ENCODE measurements around the gene UBE2G1. TPM values are rescaled to one million over a fixed set of nuclear protein-coding genes. Genes with fewer than 3 reads are reported as not detected.
"Not testable (repeated sequence)": the region's sequence is repeated elsewhere in the genome, so short reads cannot be mapped to it uniquely, and the experiment has no call there.

Gene UBE2G1
- total and polyA plus RNA-seq, 2 donors (not counting 1 experiment from before 2014, with no cell fraction given): 27.1 to 76.0 TPM

- H3K4me3 Mint-ChIP-seq: no peak overlapping the region
- H3K79me2 ChIP-seq (ENCODE audit: control insufficient read depth, insufficient read depth, low read length): no peaks in the 10 kb centered on the region
- no peaks in the 10 kb centered on the region for H3K9me3 Mint-ChIP-seq (ENCODE audit: insufficient read depth)
- H3K36me3 ChIP-seq (replicated peaks in 1 of 2; ENCODE audit: control extremely low read depth in 1 of 2, control insufficient read depth in 1 of 2, extremely low read depth in 1 of 2, insufficient read depth in 2 of 2, low read length in 1 of 2): no peaks in the 10 kb centered on the region
- no peak overlapping the region for H3K4me2 ChIP-seq (replicated peaks; ENCODE audit: low read depth, low read length, poor library complexity, severe bottlenecking)
- WGBS (ENCODE audit: insufficient coverage): no CpG with 5 or more reads among the region's 1 CpG
- H3K4me1 Mint-ChIP-seq: peaks cover 29% of the 10 kb centered on the region
- no peak overlapping the region for H3K27ac ChIP-seq (ENCODE audit: low read length in 2 of 2)
- CTCF ChIA-PET: interaction anchor here (1.6 kb wide), 1 partner anchor 27 kb away, joined by 4 read pairs; no protein-coding TSS in a partner anchor
- H3K27me3 ChIP-seq (replicated peaks in 1 of 4; ENCODE audit: control extremely low read depth in 1 of 4, control insufficient read depth in 3 of 4, insufficient read depth in 4 of 4, low read length in 3 of 4): no peaks in the 10 kb centered on the region
- no peak for ATAC-seq (ENCODE audit: low read depth)
- intact Hi-C loops (cut with micrococcal nuclease): no loop called here
- TF ChIP-seq, protein P1, sequence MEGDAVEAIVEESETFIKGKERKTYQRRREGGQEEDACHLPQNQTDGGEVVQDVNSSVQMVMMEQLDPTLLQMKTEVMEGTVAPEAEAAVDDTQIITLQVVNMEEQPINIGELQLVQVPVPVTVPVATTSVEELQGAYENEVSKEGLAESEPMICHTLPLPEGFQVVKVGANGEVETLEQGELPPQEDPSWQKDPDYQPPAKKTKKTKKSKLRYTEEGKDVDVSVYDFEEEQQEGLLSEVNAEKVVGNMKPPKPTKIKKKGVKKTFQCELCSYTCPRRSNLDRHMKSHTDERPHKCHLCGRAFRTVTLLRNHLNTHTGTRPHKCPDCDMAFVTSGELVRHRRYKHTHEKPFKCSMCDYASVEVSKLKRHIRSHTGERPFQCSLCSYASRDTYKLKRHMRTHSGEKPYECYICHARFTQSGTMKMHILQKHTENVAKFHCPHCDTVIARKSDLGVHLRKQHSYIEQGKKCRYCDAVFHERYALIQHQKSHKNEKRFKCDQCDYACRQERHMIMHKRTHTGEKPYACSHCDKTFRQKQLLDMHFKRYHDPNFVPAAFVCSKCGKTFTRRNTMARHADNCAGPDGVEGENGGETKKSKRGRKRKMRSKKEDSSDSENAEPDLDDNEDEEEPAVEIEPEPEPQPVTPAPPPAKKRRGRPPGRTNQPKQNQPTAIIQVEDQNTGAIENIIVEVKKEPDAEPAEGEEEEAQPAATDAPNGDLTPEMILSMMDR (IDR thresholded peaks at IDR 0.05): no peak
- no peak for TF ChIP-seq EZH2 (IDR thresholded peaks at IDR 0.05; ENCODE audit: borderline replicate concordance, insufficient read depth, low read depth, low read length, poor library complexity, severe bottlenecking)
- no peaks in the 10 kb centered on the region for H4K20me1 ChIP-seq (ENCODE audit: control insufficient read depth, insufficient read depth, low read length, poor library complexity, severe bottlenecking)
- H3K9ac ChIP-seq (ENCODE audit: low read length): no peak overlapping the region
- POLR2A ChIA-PET: no interaction called here
- H2AFZ ChIP-seq (ENCODE audit: insufficient read depth, low read depth, low read length, poor library complexity, severe bottlenecking): no peak overlapping the region
- no peaks in the 10 kb centered on the region for H3K27me3 Mint-ChIP-seq
- DNase-seq: no peak
- H3K27ac Mint-ChIP-seq: no peak overlapping the region
- H3K4me3 ChIP-seq (ENCODE audit: control extremely low read depth in 1 of 5, extremely low read depth in 1 of 5, insufficient read depth in 1 of 5, low read depth in 2 of 5, low read length in 4 of 5): no peak overlapping the region
- peaks cover 16 to 47% of the 10 kb centered on the region in 2 donors for H3K4me1 ChIP-seq (ENCODE audit: control insufficient read depth in 2 of 2, insufficient read depth in 2 of 2, low read length in 2 of 2)
- H3K9me3 ChIP-seq (ENCODE audit: control extremely low read depth in 1 of 3, control insufficient read depth in 2 of 3, insufficient read depth in 1 of 3, low read length in 2 of 3): no peaks in the 10 kb centered on the region
Observed at GRCh38 chr17:4378626-4379025, 12.2 kb upstream of the UBE2G1 start.

DNA sequence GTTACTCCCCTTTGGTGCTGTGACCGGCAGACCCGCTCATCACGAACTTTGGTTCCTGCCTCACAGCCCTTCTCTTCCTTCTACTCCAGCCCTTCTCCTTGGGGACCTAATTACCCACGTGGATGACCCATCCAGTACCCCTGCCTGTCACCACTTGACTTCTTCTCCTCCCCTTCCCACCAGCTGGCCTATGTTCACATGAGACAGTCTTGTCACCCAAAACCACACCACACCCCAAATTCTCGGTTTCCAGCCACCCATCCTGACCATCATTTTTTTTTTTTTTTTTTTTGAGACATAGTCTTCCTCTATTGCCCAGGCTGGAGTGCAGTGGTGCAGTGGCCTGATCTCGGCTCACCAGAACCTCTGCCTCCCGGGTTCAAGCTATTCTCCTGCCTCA lies 10.8 kb upstream of the UBE2G1 start:
- H3K27ac ChIP-seq (ENCODE audit: low read length in 2 of 2); H3K9me3 Mint-ChIP-seq (ENCODE audit: insufficient read depth); H3K4me3 ChIP-seq (ENCODE audit: control extremely low read depth in 1 of 5, extremely low read depth in 1 of 5, insufficient read depth in 1 of 5, low read depth in 2 of 5, low read length in 4 of 5); ATAC-seq (ENCODE audit: low read depth); H3K79me2 ChIP-seq (ENCODE audit: control insufficient read depth, insufficient read depth, low read length); H3K4me2 ChIP-seq (replicated peaks; ENCODE audit: low read depth, low read length, poor library complexity, severe bottlenecking); intact Hi-C loops (cut with micrococcal nuclease); H3K36me3 ChIP-seq (replicated peaks in 1 of 2; ENCODE audit: control extremely low read depth in 1 of 2, control insufficient read depth in 1 of 2, extremely low read depth in 1 of 2, insufficient read depth in 2 of 2, low read length in 1 of 2); DNase-seq; H4K20me1 ChIP-seq (ENCODE audit: control insufficient read depth, insufficient read depth, low read length, poor library complexity, severe bottlenecking); CTCF ChIA-PET; H2AFZ ChIP-seq (ENCODE audit: insufficient read depth, low read depth, low read length, poor library complexity, severe bottlenecking); H3K27me3 Mint-ChIP-seq; H3K9me3 ChIP-seq (ENCODE audit: control extremely low read depth in 1 of 3, control insufficient read depth in 2 of 3, insufficient read depth in 1 of 3, low read length in 2 of 3); H3K9ac ChIP-seq (ENCODE audit: low read length); H3K27me3 ChIP-seq (replicated peaks in 1 of 4; ENCODE audit: control extremely low read depth in 1 of 4, control insufficient read depth in 3 of 4, insufficient read depth in 4 of 4, low read length in 3 of 4): not testable (repeated sequence)
- POLR2A ChIA-PET: interaction anchor here (0.7 kb wide), 1 partner anchor 31 kb away, joined by 5 read pairs; no protein-coding TSS in a partner anchor
- H3K4me1 ChIP-seq (ENCODE audit: control insufficient read depth in 2 of 2, insufficient read depth in 2 of 2, low read length in 2 of 2): peaks cover 16 to 48% of the 10 kb centered on the region in 2 donors
- H3K27ac Mint-ChIP-seq: peak overlapping the region; percentile 72
- peak overlapping the region; percentile 66 for H3K4me3 Mint-ChIP-seq
- 39% methylated on average over 5 of the region's 7 CpGs for WGBS (ENCODE audit: insufficient coverage)
- peaks cover 33% of the 10 kb centered on the region for H3K4me1 Mint-ChIP-seq

DNA sequence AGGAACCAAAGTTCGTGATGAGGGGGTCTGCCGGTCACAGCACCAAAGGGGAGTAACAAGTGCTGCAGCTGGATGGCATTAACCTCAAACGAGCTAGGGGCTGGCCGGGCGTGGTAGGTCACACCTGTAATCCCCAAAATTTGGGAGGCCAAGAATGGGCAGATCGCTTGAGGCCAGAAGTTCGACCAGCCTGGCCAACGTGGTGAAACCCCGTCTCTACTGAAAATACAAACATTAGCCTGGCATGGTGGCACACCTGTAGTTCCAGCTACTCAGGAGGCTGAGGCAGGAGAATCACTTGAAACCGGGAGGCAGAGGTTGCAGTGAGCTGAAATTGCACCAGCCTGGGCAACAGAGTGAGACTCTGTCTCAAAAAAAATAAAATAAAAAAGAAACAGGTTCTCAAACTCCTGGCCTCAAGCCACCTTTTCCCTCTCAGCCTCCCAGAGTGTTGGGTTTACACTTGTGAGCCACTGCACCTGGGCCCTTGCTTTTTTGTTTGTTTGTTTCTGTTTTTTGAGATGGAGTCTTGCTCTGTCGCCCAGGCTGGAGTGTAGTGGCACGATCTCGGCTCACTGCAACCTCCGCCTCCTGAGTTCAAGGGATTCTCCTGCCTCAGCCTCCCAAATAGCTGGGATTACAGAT lies 9.4 kb upstream of the UBE2G1 start:
- POLR2A ChIA-PET: interaction anchor here (0.7 to 3.0 kb wide), 4 partner anchors 10 to 688 kb away, joined by 3 to 14 read pairs (median 4); no protein-coding TSS in a partner anchor
- peak overlapping the region; percentile 61 for H3K4me2 ChIP-seq (replicated peaks; ENCODE audit: low read depth, low read length, poor library complexity, severe bottlenecking)
- H3K9ac ChIP-seq (ENCODE audit: low read length); H3K79me2 ChIP-seq (ENCODE audit: control insufficient read depth, insufficient read depth, low read length); DNase-seq; H3K27me3 Mint-ChIP-seq; H3K9me3 ChIP-seq (ENCODE audit: control extremely low read depth in 1 of 3, control insufficient read depth in 2 of 3, insufficient read depth in 1 of 3, low read length in 2 of 3); H3K9me3 Mint-ChIP-seq (ENCODE audit: insufficient read depth); H3K4me3 ChIP-seq (ENCODE audit: control extremely low read depth in 1 of 5, extremely low read depth in 1 of 5, insufficient read depth in 1 of 5, low read depth in 2 of 5, low read length in 4 of 5); ATAC-seq (ENCODE audit: low read depth); H4K20me1 ChIP-seq (ENCODE audit: control insufficient read depth, insufficient read depth, low read length, poor library complexity, severe bottlenecking); H3K36me3 ChIP-seq (replicated peaks in 1 of 2; ENCODE audit: control extremely low read depth in 1 of 2, control insufficient read depth in 1 of 2, extremely low read depth in 1 of 2, insufficient read depth in 2 of 2, low read length in 1 of 2); H3K27me3 ChIP-seq (replicated peaks in 1 of 4; ENCODE audit: control extremely low read depth in 1 of 4, control insufficient read depth in 3 of 4, insufficient read depth in 4 of 4, low read length in 3 of 4): not testable (repeated sequence)
- WGBS (ENCODE audit: insufficient coverage): 21% methylated on average over 2 of the region's 14 CpGs
- H3K4me3 Mint-ChIP-seq: peak overlapping the region; percentile 66
- CTCF ChIA-PET: interaction anchor here (0.9 to 1.4 kb wide), 5 partner anchors 9 to 23 kb away, joined by 3 to 8 read pairs (median 5); partner anchors contain the start of gene UBE2G1
- peak overlapping the region; percentile 57 for H2AFZ ChIP-seq (ENCODE audit: insufficient read depth, low read depth, low read length, poor library complexity, severe bottlenecking)
- peak overlapping the region; percentile 86 for H3K27ac Mint-ChIP-seq
- peak overlapping the region; percentile 84 to 95 for H3K27ac ChIP-seq (ENCODE audit: low read length in 2 of 2)
- H3K4me1 Mint-ChIP-seq: peaks cover 31% of the 10 kb centered on the region
- intact Hi-C loops (cut with micrococcal nuclease): loop anchor here (1.0 kb wide), 2 partner anchors 10 to 21 kb away; partner anchors contain the start of gene UBE2G1
- peaks cover 16 to 37% of the 10 kb centered on the region in 2 donors for H3K4me1 ChIP-seq (ENCODE audit: control insufficient read depth in 2 of 2, insufficient read depth in 2 of 2, low read length in 2 of 2)
